GM12875 (cell line): ENCODE measurements around the gene CKLF.

Source experiments
- H3K4me3 ChIP-seq: one replicate; pipeline ENCODE4 v1.5.1; 2011; ENCODE audit warnings: low read depth, low read length, control low read depth
- TF ChIP-seq, protein P1 (sequence below): IDR thresholded peaks from 2 replicates; pipeline ENCODE4 v1.5.1; 2011; ENCODE audit warnings: low read depth, mild to moderate bottlenecking, control low read depth, inconsistent platforms, low read length, moderate library complexity, borderline replicate concordance; ENCODE audit not compliant: insufficient read depth

Gene CKLF

DNA sequence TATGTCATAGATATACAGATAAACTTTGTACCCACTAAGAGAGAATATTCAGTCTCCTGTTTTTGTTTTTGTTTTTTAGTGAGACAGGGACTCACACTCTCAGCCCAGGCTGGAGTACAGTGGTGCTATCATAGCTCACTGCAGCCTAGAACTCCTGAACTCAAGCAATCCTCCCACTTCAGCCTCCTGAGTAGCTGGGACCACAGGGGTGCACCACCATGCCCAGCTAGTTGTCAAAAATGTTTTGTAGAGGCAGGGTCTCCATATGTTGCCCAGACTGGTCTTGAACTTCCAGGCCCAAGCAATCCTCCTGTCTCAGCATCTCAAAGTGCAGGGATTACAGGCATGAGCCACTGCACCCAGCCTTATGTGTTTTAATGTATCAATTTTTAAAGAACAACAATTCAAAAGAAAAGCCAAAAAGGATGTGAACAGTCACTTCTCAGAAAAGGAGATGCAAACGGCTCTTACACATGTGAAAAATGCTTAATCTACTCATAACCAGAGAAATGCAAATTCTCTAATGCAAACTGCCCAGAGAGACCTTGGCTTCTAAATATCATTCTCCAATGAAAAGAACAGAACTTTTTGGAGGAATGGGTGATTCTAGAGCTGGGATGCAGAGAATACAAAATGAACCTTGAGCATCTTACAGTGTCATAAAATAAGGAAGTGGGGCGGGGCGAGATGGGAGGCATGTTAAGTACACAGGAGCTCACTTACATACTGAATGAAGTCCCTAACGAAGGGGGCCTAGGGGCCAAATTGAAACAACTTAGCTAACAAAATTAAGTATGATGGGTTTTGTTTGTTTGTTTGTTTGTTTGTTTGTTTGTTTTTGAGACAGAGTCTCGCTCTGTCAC is 44.8 kb downstream of the CKLF start:
- TF ChIP-seq, protein P1, sequence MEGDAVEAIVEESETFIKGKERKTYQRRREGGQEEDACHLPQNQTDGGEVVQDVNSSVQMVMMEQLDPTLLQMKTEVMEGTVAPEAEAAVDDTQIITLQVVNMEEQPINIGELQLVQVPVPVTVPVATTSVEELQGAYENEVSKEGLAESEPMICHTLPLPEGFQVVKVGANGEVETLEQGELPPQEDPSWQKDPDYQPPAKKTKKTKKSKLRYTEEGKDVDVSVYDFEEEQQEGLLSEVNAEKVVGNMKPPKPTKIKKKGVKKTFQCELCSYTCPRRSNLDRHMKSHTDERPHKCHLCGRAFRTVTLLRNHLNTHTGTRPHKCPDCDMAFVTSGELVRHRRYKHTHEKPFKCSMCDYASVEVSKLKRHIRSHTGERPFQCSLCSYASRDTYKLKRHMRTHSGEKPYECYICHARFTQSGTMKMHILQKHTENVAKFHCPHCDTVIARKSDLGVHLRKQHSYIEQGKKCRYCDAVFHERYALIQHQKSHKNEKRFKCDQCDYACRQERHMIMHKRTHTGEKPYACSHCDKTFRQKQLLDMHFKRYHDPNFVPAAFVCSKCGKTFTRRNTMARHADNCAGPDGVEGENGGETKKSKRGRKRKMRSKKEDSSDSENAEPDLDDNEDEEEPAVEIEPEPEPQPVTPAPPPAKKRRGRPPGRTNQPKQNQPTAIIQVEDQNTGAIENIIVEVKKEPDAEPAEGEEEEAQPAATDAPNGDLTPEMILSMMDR = no peak

DNA sequence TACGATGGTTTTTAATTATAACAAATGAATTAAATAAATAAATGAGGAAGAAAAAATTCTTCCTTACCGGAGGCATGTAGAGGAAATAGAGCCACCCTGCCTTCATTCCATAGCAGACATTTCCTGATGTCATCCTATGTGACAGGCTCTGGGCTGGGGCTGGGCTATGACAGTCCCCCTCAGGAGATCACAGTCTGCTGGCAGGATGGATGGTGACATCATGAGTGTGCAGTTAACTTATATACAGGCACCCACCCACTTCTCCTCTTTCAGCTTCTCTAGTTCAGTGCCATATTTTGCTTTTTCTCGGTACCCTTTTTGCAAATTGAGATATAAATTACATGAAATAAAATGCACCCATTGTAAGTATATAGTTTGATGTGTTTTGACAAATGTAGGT is 45.7 kb downstream of the CKLF start:
- no peak overlapping the region for H3K4me3 ChIP-seq
- TF ChIP-seq, protein P1 = no peak

More for the DNA sequence above, 44.8 kb downstream of the CKLF start:
- no peak overlapping the region for H3K4me3 ChIP-seq

DNA sequence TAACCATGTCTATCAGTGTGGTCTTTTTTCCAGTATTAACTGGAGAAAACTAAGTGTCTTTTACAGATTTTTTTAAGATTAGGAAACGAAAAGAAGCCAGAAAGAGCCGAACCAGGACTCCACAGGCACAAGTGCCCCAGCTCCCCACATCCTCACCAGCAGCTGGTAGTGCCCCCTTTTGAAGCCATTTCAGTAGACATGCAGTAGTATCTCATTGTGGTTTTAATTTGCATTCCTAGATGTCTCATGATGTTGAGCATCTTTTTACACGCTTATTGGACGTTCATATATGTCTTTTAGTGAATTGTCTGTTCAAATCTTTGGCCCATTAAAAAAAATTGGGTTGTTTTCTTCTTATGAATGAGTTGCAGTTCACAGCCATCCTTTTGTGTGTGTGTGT is 47.4 kb downstream of the CKLF start:
- TF ChIP-seq, protein P1 = no peak
- H3K4me3 ChIP-seq = no peak overlapping the region

DNA sequence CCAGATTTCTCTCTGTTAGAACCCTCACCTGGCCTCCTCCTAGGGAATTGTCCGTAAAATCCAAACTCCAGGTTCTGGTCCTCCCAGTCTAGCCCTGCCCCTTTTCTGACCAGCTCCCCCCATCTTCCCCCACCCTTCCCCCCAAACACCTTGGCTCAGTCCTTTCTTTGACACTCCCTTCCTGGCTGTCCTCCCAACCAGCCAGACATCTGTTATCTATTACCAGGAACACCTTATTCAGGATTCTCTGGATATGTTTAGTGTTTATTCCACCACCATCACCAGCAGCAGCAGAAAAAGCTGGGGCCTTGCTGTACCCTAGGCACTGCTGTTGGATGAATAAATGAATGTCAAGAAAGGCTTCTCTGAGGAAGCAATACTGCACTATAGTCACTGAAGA is 48.1 kb downstream of the CKLF start:
- TF ChIP-seq, protein P1 = no peak
- no peak overlapping the region for H3K4me3 ChIP-seq

DNA sequence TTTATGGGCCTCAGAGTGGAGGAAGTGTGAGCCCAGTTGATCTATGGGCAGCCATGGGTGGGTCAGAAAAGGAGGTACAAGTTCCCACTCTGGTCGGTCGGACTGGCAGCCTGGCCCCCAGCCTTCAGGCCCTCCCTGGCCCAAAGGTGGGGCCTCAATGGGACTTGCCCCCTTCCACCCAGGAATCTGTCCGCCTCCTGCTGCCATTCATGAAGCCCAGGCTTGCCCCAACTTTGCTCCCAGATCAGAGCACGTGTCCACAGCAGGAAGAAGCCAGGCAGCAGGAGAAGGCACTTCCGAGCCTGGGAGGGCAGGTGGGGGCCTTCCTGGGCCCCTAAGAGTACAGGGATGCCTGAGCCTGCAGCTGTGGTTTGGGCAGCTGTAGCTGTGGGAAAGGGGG is 49.1 kb downstream of the CKLF start:
- TF ChIP-seq, protein P1 = no peak
- no peak overlapping the region for H3K4me3 ChIP-seq

DNA sequence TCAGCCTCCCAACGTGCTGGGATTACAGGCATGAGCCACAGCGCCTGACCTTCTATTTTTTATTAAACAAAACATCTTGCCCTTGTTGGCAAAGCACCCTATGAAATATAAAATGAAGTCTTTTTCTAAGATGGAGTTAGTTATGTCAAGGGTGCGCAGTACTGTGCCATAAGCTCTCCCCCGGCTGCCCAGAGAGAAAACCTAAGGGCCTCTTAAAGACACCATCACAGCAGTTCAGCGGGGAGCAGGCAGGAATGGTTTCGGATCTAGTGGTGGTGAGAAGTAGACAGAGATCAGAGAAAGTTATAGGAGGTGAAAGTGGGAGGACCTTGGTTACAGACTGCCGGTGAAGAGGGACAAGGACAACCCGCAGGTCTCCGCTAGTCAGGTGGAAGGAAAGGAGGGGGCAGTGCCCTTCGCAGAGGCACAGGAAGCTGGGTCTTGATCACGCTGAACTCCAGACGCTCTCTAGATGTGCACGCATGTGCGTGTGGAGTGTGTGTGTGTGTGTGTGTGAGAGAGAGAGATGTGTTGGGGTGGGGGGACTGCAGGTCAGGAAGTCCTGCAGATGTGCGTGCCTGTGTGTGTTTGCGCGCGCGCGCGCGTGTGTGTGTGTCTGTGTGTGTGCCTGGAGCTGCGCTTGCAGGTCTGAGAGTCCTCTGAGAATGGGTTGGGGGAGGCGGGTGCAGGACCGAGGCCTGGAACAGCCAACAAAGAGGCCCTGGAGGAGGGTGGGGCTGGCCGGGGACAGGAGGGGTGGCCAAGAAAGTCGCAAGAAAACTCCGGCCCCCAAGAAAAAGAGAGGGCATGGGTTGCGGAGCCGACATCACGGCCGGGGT is 51.4 kb downstream of the CKLF start:
- H3K4me3 ChIP-seq = peak overlapping the region; percentile 72
- TF ChIP-seq, protein P1 = no peak
